ENCODE results near the gene RPS6KC1. TPM values are rescaled to one million over a fixed set of nuclear protein-coding genes. Genes with fewer than 3 reads are reported as not detected.

RPS6KC1 gene
- total and polyA plus RNA-seq, 7 experiments from 2014 or later = 5.4 to 18.9 (median 11.5) TPM

GRCh38 chr1:213051881-213052202, 801 bp downstream of the RPS6KC1 start:
- Mint-ChIP-seq H3K4me1 (peaks cover 23 to 45% (median 35%) of the 10 kb centered on the region in 7 donors), H3K27me3 (peaks cover 7 to 27% (median 22%) of the 10 kb centered on the region in 5 donors), H3K27ac (peak overlapping the region in 6 of 9 donors; percentile 72 to 93 (median 86)), H3K9me3 (peaks cover 0 to 16% (median 6%) of the 10 kb centered on the region in 11 donors), H3K4me3 (peak overlapping the region; percentile 93 to 99 (median 96)), H3K36me3 (peaks cover 4 to 22% (median 12%) of the 10 kb centered on the region in 5 donors)
- Histone ChIP-seq H3K4me1 (ENCODE audit: control insufficient read depth in 2 of 2, insufficient read depth in 2 of 2, low read length in 2 of 2) (peaks cover 0 to 13% of the 10 kb centered on the region in 2 donors), H3K36me3 (ENCODE audit: control insufficient read depth in 2 of 3, insufficient read depth in 3 of 3, low read length in 3 of 3) (no peaks in the 10 kb centered on the region), H3K27me3 (ENCODE audit: control insufficient read depth in 2 of 2, insufficient read depth in 2 of 2, low read length in 2 of 2) (peaks cover 0 to 4% of the 10 kb centered on the region in 2 donors), H3K9me3 (ENCODE audit: control insufficient read depth in 2 of 3, low read length in 3 of 3) (peaks cover 0 to 3% (median 0%) of the 10 kb centered on the region in 3 experiments), H3K4me3 (ENCODE audit: low read length) (peak overlapping the region; percentile 97), H3K27ac (ENCODE audit: low read depth, low read length) (peak overlapping the region; percentile 72)
- intact Hi-C loops (cut with micrococcal nuclease) = loop anchor here (1.0 to 2.0 kb wide), 6 partner anchors 31 to 1473 kb away; partner anchors contain the start of genes ANGEL2 (in 2 of the 2), NSL1 (in 2 of the 2), TATDN3 (in 2 of the 2) and DTL (in 1 of the 2)
- POLR2A ChIA-PET = no interaction called here
- ATAC-seq (no peak), DNase-seq (no peak)
- CTCF ChIA-PET = no interaction called here

- H3K9me3 ChIP-seq (ENCODE audit: control insufficient read depth in 2 of 3, low read length in 3 of 3) = peaks cover 0 to 3% (median 0%) of the 10 kb centered on the region in 3 experiments
- POLR2A ChIA-PET = no interaction called here
- peaks cover 0 to 4% of the 10 kb centered on the region in 2 donors for H3K27me3 ChIP-seq (ENCODE audit: control insufficient read depth in 2 of 2, insufficient read depth in 2 of 2, low read length in 2 of 2)
- Mint-ChIP-seq H3K27ac (no peak overlapping the region), H3K4me3 (peak overlapping the region in 1 of 10 donors; percentile 59), H3K9me3 (peaks cover 0 to 16% (median 6%) of the 10 kb centered on the region in 11 donors), H3K27me3 (peaks cover 0 to 14% (median 12%) of the 10 kb centered on the region in 5 donors), H3K4me1 (peaks cover 24 to 49% (median 35%) of the 10 kb centered on the region in 7 donors), H3K36me3 (peaks cover 0 to 23% (median 13%) of the 10 kb centered on the region in 5 donors)
- CTCF ChIA-PET = no interaction called here
- no peak overlapping the region for H3K4me3 ChIP-seq (ENCODE audit: low read length)
- H3K4me1 ChIP-seq (ENCODE audit: control insufficient read depth in 2 of 2, insufficient read depth in 2 of 2, low read length in 2 of 2) = peaks cover 3 to 13% of the 10 kb centered on the region in 2 donors
- H3K36me3 ChIP-seq (ENCODE audit: control insufficient read depth in 2 of 3, insufficient read depth in 3 of 3, low read length in 3 of 3) = no peaks in the 10 kb centered on the region
- ATAC-seq = no peak
- DNase-seq = no peak
- intact Hi-C loops (cut with micrococcal nuclease) = no loop called here
- no peak overlapping the region for H3K27ac ChIP-seq (ENCODE audit: low read depth, low read length)
These were observed 2.4 kb downstream of the RPS6KC1 start for GRCh38 chr1:213053455-213053854.

- Histone ChIP-seq H3K4me1 (ENCODE audit: control insufficient read depth in 2 of 2, insufficient read depth in 2 of 2, low read length in 2 of 2) (peaks cover 3 to 13% of the 10 kb centered on the region in 2 donors), H3K27me3 (ENCODE audit: control insufficient read depth in 2 of 2, insufficient read depth in 2 of 2, low read length in 2 of 2) (peaks cover 0 to under 1% of the 10 kb centered on the region in 2 donors), H3K9me3 (ENCODE audit: control insufficient read depth in 2 of 3, low read length in 3 of 3) (peaks cover 0 to 3% (median 0%) of the 10 kb centered on the region in 3 experiments), H3K27ac (ENCODE audit: low read depth, low read length) (no peak overlapping the region), H3K4me3 (ENCODE audit: low read length) (no peak overlapping the region), H3K36me3 (ENCODE audit: control insufficient read depth in 2 of 3, insufficient read depth in 3 of 3, low read length in 3 of 3) (no peaks in the 10 kb centered on the region)
- Mint-ChIP-seq H3K27ac (no peak overlapping the region), H3K27me3 (peaks cover 0 to 7% (median 5%) of the 10 kb centered on the region in 5 donors), H3K36me3 (peaks cover 0 to 20% (median 13%) of the 10 kb centered on the region in 5 donors), H3K4me1 (peaks cover 24 to 49% (median 35%) of the 10 kb centered on the region in 7 donors), H3K9me3 (peaks cover 0 to 11% (median 6%) of the 10 kb centered on the region in 11 donors), H3K4me3 (no peak overlapping the region)
- DNase-seq (no peak), ATAC-seq (no peak)
- intact Hi-C loops (cut with micrococcal nuclease) = no loop called here
- CTCF ChIA-PET = interaction anchor here (0.6 kb wide), 1 partner anchor 367 kb away, joined by 3 read pairs; no protein-coding TSS in a partner anchor
- POLR2A ChIA-PET = no interaction called here
These were observed 3.1 kb downstream of the RPS6KC1 start for GRCh38 chr1:213054142-213054541.

DNA sequence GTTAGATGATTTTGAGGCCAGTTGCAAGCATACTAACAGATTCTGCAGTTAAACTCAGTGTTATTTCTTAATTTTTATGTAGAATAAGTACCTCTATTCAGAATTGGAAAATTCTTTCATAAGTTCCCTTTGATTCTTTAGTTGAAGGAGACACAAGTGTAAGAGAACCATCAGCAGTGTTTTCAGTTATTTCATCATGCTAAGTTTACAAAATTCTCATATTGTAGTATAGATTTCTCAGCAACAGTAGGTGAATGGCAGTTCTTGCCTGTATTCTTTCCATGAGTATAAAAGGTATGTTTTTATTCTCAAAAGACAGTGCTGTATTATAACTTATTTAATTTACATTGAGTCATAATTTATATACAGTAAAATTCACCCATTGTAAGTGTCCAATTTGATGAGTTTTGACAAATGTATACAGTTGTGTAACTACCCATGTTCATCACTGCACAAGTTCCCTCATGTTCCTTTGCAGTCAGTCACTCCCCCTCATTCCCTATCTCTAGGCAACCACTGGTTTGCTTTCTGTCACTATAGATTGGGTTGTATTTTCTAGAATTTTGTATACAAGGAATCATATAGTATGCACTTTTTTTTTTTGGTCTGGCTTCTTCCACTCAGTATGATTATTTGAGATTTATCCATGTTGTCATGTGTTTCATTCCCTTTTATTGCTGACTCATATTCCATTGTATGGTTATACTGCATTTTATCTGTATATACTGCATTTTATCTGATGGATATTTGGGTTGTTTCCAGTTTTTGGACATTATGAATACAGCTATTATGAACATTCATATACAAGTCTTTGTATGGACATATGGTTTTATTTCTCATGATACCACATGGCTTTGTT, 3.9 kb downstream of the RPS6KC1 start:
- H3K36me3 Mint-ChIP-seq = peaks cover 0 to 21% (median 14%) of the 10 kb centered on the region in 5 donors
- Histone ChIP-seq H3K4me1 (ENCODE audit: control insufficient read depth in 2 of 2, insufficient read depth in 2 of 2, low read length in 2 of 2) (peaks cover 3 to 13% of the 10 kb centered on the region in 2 donors), H3K9me3 (ENCODE audit: control insufficient read depth in 2 of 3, low read length in 3 of 3) (peaks cover 0 to 3% (median 0%) of the 10 kb centered on the region in 3 experiments), H3K4me3 (ENCODE audit: low read length) (no peak overlapping the region), H3K27ac (ENCODE audit: low read depth, low read length) (no peak overlapping the region), H3K27me3 (ENCODE audit: control insufficient read depth in 2 of 2, insufficient read depth in 2 of 2, low read length in 2 of 2) (no peaks in the 10 kb centered on the region), H3K36me3 (ENCODE audit: control insufficient read depth in 2 of 3, insufficient read depth in 3 of 3, low read length in 3 of 3) (no peaks in the 10 kb centered on the region)
- H3K4me3 Mint-ChIP-seq = no peak overlapping the region
- POLR2A ChIA-PET = no interaction called here
- H3K27me3 Mint-ChIP-seq = no peaks in the 10 kb centered on the region
- peak overlapping the region in 1 of 9 donors; percentile 18 for H3K27ac Mint-ChIP-seq
- intact Hi-C loops (cut with micrococcal nuclease) = no loop called here
- CTCF ChIA-PET = interaction anchor here (0.6 kb wide), 1 partner anchor 366 kb away, joined by 3 read pairs; no protein-coding TSS in a partner anchor
- H3K9me3 Mint-ChIP-seq = peaks cover 0 to 12% (median 5%) of the 10 kb centered on the region in 11 donors
- DNase-seq = no peak
- ATAC-seq = no peak
- H3K4me1 Mint-ChIP-seq = peaks cover 24 to 49% (median 34%) of the 10 kb centered on the region in 7 donors

- ATAC-seq = no peak
- peaks cover 18 to 41% (median 26%) of the 10 kb centered on the region in 7 donors for H3K4me1 Mint-ChIP-seq
- no peaks in the 10 kb centered on the region for H3K9me3 ChIP-seq (ENCODE audit: control insufficient read depth in 2 of 3, low read length in 3 of 3)
These were observed 4.7 kb downstream of the RPS6KC1 start for GRCh38 chr1:213055767-213056166.

DNA sequence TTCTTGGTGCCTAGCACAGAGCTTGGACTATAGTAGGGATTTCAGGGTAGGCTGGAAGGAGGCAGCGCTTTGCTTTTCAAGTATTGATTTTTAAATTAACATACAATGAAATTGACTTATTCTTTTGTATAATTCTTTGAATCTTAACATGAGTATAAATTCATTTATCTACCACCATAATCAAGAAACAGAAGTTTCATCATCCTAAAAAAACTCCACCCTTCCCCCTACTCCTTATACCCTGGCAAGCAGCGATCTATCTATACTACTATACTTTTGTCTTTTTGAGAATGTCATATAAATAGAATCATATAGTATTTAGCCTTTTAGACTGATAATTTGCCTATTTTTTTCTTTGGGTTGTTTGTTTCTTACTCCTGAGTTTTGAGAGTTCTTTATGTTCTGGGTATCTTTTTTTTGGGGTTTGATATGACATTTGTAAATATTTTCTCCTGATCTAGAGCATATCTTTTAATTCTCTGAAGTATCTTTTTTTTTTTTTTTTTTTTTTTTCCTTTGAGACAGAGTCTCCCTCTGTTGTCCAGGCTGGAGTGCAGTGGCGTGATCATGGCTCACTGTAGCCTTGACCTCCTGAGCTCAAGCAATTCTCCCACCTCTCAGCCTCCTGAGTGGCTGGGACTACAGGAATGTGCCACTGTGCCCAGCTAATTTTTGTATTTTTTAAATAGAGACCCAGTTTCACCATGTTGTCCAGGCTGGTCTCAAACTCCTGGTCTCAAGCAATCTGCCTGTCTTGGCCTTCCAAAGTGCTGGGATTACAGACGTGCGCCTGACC, 6.4 kb downstream of the RPS6KC1 start:
- ATAC-seq = no peak
- Histone ChIP-seq H3K4me3 (ENCODE audit: low read length) (no peak overlapping the region), H3K27ac (ENCODE audit: low read depth, low read length) (no peak overlapping the region), H3K27me3 (ENCODE audit: control insufficient read depth in 2 of 2, insufficient read depth in 2 of 2, low read length in 2 of 2) (no peaks in the 10 kb centered on the region), H3K36me3 (ENCODE audit: control insufficient read depth in 2 of 3, insufficient read depth in 3 of 3, low read length in 3 of 3) (no peaks in the 10 kb centered on the region), H3K9me3 (ENCODE audit: control insufficient read depth in 2 of 3, low read length in 3 of 3) (no peaks in the 10 kb centered on the region), H3K4me1 (ENCODE audit: control insufficient read depth in 2 of 2, insufficient read depth in 2 of 2, low read length in 2 of 2) (peaks cover 0 to 3% of the 10 kb centered on the region in 2 donors)
- intact Hi-C loops (cut with micrococcal nuclease) = no loop called here
- no peak overlapping the region for H3K4me3 Mint-ChIP-seq
- ChIA-PET POLR2A (no interaction called here), CTCF (interaction anchor here (0.6 kb wide), 2 partner anchors 77 to 162 kb away, joined by 4 read pairs; no protein-coding TSS in a partner anchor)
- peaks cover 4 to 26% (median 9%) of the 10 kb centered on the region in 5 donors for H3K36me3 Mint-ChIP-seq
- peaks cover 9 to 37% (median 17%) of the 10 kb centered on the region in 7 donors for H3K4me1 Mint-ChIP-seq
- DNase-seq = no peak
- peaks cover 0 to 3% (median 0%) of the 10 kb centered on the region in 11 donors for H3K9me3 Mint-ChIP-seq
- H3K27me3 Mint-ChIP-seq = no peaks in the 10 kb centered on the region
- no peak overlapping the region for H3K27ac Mint-ChIP-seq

More at GRCh38 chr1:213055767-213056166, 4.7 kb downstream of the RPS6KC1 start:
- DNase-seq = no peak
- Mint-ChIP-seq H3K4me3 (no peak overlapping the region), H3K27me3 (no peaks in the 10 kb centered on the region), H3K27ac (no peak overlapping the region), H3K36me3 (peaks cover 0 to 18% (median 7%) of the 10 kb centered on the region in 5 donors), H3K9me3 (peaks cover 0 to 4% (median 0%) of the 10 kb centered on the region in 11 donors)
- intact Hi-C loops (cut with micrococcal nuclease) = no loop called here
- Histone ChIP-seq H3K36me3 (ENCODE audit: control insufficient read depth in 2 of 3, insufficient read depth in 3 of 3, low read length in 3 of 3) (no peaks in the 10 kb centered on the region), H3K27me3 (ENCODE audit: control insufficient read depth in 2 of 2, insufficient read depth in 2 of 2, low read length in 2 of 2) (no peaks in the 10 kb centered on the region), H3K4me3 (ENCODE audit: low read length) (no peak overlapping the region), H3K27ac (ENCODE audit: low read depth, low read length) (no peak overlapping the region), H3K4me1 (ENCODE audit: control insufficient read depth in 2 of 2, insufficient read depth in 2 of 2, low read length in 2 of 2) (peaks cover 3 to 6% of the 10 kb centered on the region in 2 donors)
- ChIA-PET POLR2A (no interaction called here), CTCF (no interaction called here)

Data from naive thymus-derived CD4-positive, alpha-beta T cell (primary cell).